Suprapubic skin (tissue), 4 donors: ENCODE measurements around the gene SLC35E3.

Experiments
- CTCF ChIP-seq, 2 donors: fragments of 200-600 bp in 1 of 2; fragments of 450-650 bp in 1 of 2; sonication (generic) in 1 of 2; IDR thresholded peaks; one replicate each; pipeline ENCODE4 v1.5.1; 2016 to 2019; ENCODE audit warnings: antibody characterized with exemption in 2 of 2, mild to moderate bottlenecking in 1 of 2, moderate library complexity in 1 of 2
- EP300 ChIP-seq: sonication (generic); formaldehyde crosslinking; IDR thresholded peaks from one replicate; pipeline ENCODE4 v1.6.1; 2017; ENCODE audit warnings: antibody characterized with exemption
- POLR2A ChIP-seq, 2 donors: fragments of 450-650 bp; IDR thresholded peaks; one replicate each; pipeline ENCODE4 v1.6.1; 2017; ENCODE audit warnings: antibody characterized with exemption in 2 of 2, mild to moderate bottlenecking in 2 of 2, moderate library complexity in 2 of 2
- POLR2AphosphoS5 ChIP-seq, 3 donors: sonication (generic); formaldehyde crosslinking; IDR thresholded peaks; one replicate each; pipeline ENCODE4 v1.6.1; 2017; ENCODE audit warnings: antibody characterized with exemption in 3 of 3

GRCh38 chr12:68759852-68760251, 13.9 kb downstream of the SLC35E3 start:
- TF ChIP-seq CTCF (IDR thresholded peaks at IDR 0.05) (no peak), POLR2A (IDR thresholded peaks at IDR 0.05) (no peak), POLR2AphosphoS5 (IDR thresholded peaks at IDR 0.05) (no peak), EP300 (no peak)
